Activated CD4-positive, alpha-beta T cell treated with anti-CD3 and anti-CD28 coated beads, Interleukin-2, Interleukin-6, amounts not matched to agents 100 ng/mL and 50 ng/mL, durations not matched to agents 16 hours and 8 hours (primary cell): ENCODE results near the gene WEE1.
"Not testable (repeated sequence)": the region's sequence is repeated elsewhere in the genome, so short reads cannot be mapped to it uniquely, and the experiment has no call there.

Experiments used
- DNase-seq: peaks from one replicate; pipeline ENCODE4 v3.0.0-alpha.2; 2020

WEE1 gene

DNA sequence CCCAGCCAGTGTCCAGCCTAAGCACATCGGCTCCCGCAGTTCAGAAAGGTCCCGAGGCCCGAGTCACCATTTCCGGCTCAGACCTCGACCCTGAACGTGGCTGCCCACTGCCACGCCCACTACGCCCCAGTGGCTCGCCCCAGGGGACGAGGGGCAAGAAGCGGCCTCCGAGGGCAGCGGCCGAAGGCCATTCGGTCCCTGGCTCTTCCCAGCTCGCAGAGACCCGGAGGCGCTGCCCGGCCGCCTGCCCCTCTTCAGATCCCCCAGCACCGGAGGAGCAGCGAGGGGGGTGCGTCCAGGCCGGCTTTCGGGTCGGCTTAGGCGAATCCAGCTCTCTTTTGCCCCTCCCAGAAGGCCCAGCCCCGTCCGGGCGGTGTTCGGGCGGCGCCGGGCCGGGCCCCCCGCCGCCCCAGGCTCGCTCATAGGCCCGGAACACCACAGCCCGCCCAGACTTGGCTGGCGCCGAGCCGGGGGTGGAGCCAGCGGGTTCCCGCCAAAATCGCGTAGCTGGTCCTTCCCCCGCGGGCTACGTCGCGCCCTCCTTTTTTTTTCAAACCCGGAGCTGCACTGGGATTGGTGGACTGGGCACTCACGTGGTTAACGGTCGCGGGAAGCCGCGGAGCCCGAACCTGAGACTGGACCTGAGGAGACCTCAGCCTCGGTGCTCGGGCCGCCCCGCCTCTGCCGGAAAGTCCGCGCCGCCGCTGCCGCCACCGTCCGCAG is at the start of gene WEE1:
TSS of gene WEE1 (plus strand) at position 619 of the 723 bp plus-strand sequence. CDS start 264 bp downstream, outside the sequence.
- peak; percentile 99 for DNase-seq

DNA sequence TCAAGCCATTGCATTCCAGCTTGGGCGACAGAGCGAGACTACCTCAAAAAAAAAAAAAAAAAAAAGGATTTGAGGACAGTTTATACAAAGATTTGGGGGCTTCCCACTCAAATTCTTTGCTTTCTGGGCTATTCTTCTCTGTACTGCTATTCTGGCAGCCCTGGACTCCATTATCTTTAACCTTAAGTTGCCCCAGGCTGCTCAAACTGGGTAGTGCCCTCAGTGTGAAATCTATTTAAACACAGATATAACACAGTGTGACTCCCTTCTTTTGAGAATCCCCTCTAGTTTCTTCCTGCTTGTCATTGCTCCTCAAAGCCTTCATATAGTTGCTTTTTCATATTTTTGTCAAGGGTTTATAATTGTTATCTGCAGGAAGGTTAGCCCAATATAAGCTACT is 49.5 kb upstream of the WEE1 start:
- no peak for DNase-seq

DNA sequence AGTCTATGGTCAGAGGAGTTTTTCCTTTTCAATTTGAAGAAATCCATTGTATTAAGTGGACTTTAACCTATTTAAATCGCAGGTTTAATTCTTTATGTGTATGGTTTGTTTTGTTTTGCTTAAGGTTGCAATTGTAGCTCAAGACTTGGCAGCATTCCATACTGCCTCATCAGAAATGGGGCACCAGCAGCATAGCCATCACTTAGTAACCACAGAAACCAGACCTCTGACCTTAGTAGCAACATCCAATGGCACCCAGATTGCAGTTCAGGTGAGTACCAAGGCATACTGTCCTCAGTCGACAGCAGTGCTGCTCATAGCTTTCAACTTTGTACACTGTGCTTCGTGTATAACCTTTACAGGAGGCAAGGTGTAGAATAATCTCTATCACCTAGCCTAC is 48.4 kb upstream of the WEE1 start:
- no peak for DNase-seq

DNA sequence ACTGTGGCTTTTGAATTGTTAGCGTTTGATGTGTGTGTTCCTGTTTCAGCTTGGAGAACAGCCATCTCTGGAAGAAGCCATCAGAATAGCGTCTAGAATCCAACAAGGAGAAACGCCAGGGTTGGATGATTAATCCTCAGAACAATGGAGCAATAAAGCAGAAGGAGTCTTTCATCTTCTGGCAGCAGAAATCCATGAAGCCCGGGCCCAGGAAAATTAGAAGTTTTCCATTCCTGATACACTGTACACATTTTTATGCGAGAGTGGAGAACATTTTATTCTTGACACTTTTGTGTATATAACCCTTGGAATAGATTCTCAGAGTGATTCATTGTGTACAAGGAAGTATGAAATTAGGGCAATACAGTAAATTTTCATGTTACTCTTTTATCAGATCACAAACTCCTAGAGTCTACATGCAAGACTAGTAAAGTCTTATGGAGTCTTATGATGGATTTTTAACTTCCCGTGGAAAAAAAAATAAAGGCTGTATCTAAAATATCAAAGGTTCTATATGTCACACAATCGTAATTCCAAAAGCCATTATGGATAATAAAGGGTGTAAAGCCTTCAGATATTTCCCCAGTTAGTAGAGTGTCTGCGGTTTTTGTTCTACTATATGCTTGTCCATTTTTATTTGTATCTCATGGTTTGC is 45.9 kb upstream of the WEE1 start:
- DNase-seq = no peak

DNA sequence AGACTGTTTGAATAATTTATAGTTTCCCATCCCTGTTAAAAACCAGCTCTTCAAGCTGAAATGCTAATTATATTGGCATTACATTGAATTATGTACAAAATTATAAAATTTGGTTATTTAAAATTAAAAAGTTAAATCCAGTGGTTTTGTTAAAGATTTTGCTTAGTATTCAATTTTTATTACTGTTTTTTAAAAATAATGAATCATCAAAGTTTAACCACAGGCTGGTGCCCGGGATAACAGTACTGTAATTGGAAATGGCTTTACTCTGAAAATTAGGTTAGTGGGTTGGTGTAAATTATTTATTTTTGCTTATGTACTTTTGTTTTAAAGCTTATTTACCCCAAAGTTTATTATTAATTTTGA is 45.4 kb upstream of the WEE1 start:
- DNase-seq = no peak

DNA sequence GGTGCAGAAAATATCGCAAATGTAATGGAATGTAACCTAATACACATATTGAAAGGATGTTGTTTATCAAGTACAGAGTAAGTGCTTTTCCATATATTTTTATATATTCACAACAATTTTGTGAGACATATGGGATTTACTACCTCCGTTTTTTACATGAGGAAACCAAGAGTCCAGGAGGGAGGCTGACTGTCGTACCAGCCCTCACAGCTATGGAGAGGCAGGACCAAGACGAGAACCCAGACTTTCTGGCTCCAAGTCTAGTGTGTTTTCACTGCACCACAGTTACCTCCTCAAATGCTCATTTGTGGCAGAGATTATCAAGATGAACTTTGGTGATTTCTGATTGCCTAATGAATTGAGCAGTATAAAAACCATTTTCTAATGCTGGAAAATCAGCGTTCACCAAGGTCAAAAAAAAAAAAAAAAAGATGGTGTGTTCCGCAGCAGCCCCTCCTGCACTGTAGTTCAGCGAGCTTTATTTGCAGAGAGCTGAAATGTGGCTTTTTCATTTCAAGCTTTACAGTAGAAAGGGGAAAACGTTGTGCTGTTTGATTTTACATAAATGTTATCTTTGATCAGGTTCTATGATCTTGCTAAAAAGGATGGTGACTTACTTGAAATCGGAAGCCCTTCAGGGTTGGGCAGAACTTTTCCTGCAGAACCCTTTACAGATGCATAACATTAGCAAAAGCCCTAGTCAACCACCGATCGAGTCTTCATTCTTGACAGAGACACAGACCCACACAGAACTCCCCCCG is 44.7 kb upstream of the WEE1 start:
- no peak for DNase-seq

DNA sequence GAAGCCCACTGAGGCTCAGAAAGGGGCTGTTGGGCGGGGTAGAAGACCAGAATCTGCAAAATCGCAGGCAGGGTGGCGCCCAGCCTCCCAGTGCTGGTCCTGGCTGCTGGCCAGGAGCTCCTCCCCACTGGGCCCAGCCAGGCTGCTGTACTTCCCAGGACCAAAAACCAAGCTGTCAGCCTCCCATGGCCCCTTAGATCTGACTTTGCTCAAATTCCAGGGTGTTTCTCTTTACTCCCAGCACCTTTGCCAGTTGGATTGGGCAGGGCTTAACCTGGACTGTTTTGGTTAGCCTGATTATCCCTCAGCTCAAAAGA is 44.2 kb upstream of the WEE1 start:
- no peak for DNase-seq

DNA sequence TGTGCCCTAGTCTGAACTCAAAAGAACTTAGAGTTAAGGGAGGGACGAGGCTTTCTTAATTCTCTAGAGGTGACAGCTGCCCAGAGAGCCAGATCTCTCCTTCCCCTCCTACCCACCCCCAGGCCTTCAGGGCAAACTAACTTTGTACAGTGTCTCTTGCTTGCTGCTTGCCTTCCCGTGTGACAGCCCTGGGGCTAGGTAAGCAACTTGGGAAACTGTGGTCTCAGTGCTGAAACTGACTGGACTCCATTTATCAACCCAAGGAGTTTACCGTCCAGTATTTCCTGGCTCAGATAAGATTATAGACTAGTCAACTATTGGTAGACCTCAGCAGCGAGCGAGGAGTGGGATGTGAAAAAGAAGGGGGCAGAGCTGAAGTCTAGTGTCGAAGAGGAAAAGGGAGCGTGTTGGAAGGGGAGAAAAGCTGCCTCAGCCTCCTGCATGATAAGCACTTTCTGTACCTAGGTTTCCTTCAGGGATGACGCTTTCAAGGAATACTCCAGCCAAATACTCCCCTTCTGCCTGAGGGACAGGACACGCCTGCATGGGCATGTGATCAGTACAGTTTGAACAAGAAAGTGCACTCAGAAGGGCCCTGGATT is 43.3 kb upstream of the WEE1 start:
- no peak for DNase-seq

DNA sequence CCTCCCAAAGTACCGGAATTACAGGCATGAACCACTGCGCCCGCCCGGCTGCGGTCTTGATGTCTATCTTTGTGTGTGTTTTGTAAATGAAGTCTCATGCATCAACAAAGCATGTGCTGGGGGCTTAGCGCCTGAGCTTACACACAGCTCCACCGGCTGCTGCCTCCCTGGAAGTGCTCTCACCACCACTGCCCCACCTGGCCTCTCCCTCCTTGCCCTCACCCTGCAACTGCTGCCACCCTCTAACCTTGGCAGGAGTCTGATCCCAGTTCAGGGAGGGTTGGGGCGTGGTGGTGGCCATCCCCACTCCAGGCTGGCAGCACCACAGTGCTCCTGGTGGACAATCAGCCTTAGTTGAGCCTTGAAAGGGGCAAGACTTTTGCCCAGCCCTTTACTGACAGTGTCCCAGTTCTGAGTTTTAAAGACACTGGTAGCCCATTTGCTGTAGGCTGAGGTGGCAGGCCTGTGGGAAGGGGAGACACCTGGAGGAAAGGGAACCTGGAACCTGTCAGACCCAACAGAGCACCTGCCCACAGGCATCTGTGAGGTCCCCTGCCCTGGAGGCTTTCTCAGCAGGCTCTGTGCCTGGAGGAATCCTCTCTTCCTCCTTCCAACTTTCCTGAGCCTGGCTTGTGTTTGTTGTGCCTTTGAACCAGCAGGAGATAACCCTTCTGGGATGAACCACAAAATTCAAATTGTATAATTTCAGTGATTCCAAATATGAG is 42.4 kb upstream of the WEE1 start:
- no peak for DNase-seq

DNA sequence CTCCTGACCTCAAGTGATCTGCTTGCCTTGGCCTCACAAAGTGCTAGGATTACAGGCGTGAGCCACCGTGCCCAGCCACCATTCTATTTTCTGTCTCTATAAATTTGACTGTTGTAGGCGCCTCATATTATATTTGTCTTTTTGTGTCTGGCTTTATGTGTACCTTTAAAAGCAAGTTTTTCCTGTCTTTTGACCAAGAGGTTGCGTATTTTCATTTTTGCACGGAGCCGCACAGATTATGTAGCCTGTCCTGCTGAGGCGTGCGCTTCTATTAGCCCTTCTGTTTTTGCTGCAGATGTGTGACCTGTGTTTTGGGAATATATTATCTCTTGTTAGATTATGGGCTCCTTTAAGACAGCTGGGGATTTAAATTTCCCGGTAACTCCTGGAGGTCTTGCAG is 40.4 kb upstream of the WEE1 start:
- no peak for DNase-seq

DNA sequence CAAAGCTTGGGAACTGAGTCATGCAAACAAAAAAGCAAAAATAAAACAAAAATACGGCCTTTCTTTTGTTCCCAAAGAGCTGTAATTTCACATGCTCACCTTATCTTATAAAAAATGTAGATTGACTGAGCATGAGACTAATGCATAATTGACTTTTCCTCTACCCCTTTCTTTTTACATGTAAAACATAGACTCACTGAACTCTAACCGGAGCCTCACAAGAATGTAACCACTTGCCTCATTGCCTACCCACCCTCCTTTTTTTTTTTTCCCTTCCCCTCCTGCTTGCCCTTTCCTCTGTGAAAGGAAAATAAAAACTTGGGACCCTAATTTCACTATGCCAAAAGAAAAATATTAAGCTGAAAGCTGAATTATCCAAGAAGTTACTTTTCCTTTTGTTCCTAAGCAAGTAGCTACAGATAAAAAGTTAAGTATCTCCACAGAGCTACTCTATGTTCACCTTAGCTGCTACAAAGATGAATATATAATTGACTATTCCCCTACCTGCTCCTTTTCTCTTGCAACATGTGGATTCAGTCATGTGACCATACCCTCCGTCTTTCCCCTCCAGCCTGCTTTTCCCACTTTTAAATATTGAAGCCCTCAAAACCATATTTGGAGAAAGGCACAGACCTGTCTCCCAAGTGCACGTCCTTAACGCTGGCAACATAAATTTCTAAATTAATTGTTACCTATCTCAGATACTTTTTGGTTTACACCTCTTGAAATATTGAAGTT is 39.6 kb upstream of the WEE1 start:
- no peak for DNase-seq

DNA sequence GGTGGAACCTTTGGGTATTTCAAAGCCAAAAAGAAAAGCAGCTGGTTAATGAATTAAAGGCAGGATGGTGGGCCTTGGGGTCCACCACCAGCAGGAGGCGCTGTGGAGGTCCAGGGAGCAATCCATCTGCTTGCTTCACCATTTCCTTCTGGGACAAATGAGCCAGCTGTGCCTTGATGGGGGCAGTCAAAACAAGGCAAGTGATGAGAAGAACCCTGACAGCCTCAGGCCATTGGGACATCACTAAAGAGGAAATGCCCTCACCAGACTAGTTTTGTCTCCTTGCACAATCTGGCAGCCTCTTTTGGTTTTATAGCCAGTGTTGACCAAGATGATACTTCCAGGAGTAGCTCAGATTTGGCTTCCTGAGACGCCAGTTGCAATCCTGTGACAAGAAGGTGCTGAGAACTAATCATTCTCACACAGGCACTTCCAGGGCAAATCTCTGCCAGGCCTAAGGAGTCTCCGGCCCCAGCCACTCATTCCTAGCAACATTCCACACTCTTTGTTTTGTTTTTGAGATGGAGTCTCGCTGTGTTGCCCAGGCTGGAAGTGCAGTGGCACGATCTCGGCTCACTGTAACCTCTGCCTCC is 38.2 kb upstream of the WEE1 start:
- DNase-seq = peak; percentile 86

DNA sequence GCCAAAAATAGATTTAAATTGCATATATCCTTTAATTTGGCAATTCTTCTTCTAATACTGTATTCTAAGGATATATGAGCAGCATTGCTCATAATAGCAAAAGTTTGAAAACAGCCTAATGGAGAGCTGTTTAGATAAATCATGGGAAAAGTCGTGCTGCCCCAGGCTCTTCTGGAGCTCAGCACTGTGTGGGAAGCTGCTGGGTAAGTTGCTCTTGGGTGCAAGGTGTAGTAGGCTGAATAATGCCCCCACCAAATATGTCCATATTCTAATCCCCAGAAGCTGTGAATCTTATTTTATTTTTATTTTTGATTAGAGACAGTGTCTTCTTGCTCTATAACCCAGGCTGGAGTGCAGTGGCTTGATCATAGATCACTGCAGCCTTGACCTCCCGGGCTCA is 34.9 kb upstream of the WEE1 start:
- no peak for DNase-seq

DNA sequence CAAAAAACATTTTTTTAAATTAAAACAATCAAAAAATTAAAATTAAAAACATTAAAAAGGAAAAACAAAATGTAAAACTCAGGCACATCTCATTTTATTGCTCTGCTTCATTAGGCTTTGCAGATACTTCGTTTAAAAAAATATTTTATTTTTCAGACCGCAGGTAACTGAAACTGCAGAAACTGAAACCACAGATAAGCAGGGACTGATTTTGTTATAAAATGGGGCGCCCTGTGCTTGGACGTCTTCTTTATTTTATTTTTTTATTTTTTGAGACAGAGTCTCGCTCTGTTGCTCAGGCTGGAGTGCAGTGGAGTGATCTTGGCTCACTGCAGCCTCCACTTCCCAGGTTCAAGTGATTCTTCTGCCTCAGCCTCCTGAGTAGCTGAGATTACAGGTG is 24.3 kb upstream of the WEE1 start:
- DNase-seq = not testable (repeated sequence)

DNA sequence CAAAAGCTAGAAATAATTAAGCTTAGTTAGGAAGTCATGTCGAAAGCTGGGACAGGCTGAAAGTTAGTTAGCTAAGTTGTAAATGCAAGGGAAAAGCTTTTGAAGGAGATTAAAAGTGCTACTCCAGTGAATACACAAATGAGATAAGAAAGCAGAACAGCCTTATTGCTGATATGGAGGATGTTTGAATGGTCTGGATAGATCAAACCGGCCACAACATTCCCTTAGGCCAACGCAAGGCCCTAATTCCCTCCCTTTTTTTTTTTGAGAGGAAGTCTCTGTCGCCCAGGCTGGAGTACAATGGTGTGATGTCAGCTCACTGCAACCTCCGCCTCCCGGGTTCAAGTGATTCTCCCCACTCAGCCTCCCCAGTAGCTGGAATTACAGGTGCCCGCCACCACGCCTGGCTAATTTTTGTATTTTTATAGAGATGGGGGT is 23.3 kb upstream of the WEE1 start:
- DNase-seq = no peak

DNA sequence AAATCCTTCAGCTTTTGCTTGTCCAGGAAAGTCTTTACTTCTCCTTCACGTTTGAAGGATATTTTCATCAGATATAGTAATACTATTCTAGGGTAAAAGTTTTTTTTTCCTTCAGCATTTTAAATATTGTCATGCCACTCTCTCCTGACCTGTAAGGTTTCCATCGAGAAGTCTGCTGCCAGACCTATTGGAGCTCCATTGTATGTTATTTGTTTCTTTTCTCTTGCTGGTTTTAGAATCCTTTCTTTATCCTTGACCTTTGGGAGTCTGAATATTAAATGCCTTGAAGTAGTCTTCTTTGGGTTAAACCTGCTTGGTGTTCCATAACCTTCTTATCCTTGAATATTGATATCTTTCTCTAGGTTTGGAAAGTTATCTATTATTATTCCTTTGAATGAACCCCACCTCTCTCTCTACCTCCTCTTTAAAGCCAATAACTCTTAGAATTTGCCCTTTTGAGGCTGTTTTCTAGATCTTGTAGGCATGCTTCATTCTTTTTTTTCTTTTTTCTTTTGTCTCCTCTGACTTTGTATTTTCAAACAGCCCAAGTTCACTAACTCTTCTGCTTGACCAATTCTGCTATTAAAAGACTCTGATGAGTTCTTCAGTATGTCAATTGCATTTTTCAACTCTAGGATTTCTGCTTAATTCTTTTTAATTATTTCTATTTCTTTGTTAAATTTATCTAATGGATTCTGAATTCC is 12.0 kb upstream of the WEE1 start:
- DNase-seq = no peak

DNA sequence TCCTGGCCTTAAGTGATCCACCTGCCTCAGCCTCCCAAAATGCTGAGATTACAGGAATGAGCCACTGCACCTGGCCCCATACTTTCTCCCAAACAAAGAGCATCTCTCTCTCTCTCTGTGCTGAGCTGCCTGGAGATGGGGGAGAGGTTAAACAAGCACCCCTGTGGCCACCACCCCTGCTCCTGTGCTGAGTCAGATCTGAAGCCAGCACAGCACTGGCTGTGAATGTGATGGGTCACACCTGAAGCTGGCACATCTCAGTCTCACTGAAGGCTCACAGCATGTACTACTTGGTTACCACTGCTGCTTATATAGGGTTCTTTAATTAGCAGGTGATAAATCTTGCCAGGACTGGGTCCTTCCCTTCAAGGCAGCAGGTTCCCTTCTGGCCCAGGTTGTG is 10.8 kb upstream of the WEE1 start:
- peak; percentile 70 for DNase-seq

DNA sequence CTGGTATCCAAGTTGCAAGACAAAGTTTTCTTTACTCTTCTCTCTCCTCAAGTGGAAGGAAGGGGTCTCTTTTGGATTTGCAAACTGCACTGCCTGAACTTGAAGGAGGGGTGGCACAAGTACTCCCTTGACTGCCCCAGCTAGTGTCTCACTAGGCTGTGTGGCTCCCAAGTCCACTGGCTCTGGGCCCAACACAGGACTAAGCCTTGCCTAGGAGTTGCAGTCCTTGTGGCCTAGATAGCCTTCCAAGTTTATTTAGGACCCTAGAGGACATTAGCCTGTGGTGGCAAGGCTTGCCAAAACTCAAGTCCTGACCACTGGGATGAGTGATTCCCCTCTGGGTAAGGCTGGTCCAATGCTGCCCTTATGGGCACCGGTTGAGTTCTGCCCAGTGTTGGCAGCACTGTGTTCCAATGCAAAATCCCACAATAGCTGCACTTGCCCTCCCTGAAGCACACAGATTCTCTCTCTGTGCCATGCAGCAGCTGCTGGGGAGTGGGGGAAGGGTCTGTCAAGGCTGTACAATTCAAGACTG is 10.2 kb upstream of the WEE1 start:
- DNase-seq = no peak

DNA sequence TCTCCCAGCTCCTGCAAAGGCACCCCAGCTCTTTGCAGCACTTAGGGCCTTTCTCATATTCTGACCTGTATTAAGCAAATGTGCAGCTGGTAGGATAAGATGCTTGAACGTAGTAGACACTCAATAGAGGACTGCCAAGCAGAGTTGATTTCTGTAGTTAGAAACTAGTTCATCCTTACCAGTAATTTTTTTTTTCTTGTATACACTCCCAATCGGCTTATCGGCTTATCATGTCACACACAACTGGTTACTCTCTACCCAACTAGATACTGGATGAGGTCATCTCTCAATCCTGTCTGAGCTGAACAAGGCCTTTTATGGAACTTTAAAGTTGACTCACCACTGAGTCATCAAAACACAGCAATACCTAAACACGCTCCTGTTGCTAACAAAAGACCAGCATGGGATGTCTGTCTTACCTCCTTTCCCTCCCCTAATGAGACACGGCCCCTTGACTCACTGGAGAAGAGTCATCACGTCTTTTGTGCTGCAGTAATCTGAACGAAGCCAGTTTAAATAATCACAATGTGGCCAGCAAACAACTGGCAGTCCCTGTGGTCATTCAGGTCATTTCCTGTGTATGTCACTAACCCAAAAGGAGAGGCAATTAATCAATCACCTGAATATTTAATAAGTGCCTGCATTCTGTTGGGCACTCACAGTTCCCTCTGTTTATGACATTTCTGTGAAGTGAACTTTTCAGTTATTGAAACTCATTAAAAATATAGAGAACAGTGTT is 7.5 kb upstream of the WEE1 start:
- DNase-seq = peak; percentile 95

DNA sequence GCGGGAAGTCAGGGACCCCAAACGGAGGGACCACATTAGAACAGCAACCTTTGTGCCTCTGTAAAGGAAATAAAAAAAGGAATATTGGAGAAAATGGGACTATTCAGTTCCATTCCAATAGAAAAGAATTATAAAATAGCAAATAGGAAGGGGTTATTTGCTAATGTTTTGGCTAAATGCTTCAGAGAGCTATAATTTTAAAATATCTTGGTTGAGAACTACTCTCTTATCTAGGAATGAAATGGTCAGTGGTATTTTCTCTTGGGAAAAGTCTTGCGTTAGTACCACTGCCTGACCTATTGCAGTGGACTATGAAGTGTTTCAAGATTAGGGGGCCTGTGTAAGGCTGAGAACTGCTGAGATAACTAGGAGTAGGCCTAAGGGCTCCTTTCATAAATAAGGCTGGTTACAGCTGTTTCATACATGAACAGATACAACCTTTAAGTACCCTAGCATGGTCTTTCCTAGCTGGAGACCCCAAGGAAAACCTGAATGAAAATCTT is 6.9 kb upstream of the WEE1 start:
- DNase-seq = no peak
